ENCODE data around the gene PRKCA.

PRKCA gene

GRCh38 chr17:66811683-66812054 lies 509.3 kb downstream of the PRKCA start:
- no peak for DNase-seq (ENCODE audit: low read depth)

- DNase-seq (ENCODE audit: low read depth): no peak
Observed at GRCh38 chr17:66812571-66812970, 510.2 kb downstream of the PRKCA start.

GRCh38 chr17:66813296-66813695 lies 510.9 kb downstream of the PRKCA start:
- DNase-seq (ENCODE audit: low read depth): no peak

- no peak for DNase-seq (ENCODE audit: low read depth)
Observed at GRCh38 chr17:66814026-66814425, 511.6 kb downstream of the PRKCA start.

GRCh38 chr17:66814570-66814969 lies 512.2 kb downstream of the PRKCA start:
- DNase-seq (ENCODE audit: low read depth): no peak

- DNase-seq (ENCODE audit: low read depth): no peak
Observed at GRCh38 chr17:66817750-66818149, 515.3 kb downstream of the PRKCA start.

- DNase-seq (ENCODE audit: low read depth): no peak
Observed at GRCh38 chr17:66819466-66819865, 517.1 kb downstream of the PRKCA start.

- DNase-seq (ENCODE audit: low read depth): no peak
Observed at GRCh38 chr17:66822009-66822408, 519.6 kb downstream of the PRKCA start.

- DNase-seq (ENCODE audit: low read depth): no peak
Observed at GRCh38 chr17:66826856-66827255, 524.4 kb downstream of the PRKCA start.

- DNase-seq (ENCODE audit: low read depth): no peak
Observed at GRCh38 chr17:66829386-66829864, 527.0 kb downstream of the PRKCA start.

- no peak for DNase-seq (ENCODE audit: low read depth)
Observed at GRCh38 chr17:66829883-66830282, 527.5 kb downstream of the PRKCA start.

GRCh38 chr17:66830451-66830850 lies 528.0 kb downstream of the PRKCA start:
- DNase-seq (ENCODE audit: low read depth): no peak

- no peak for DNase-seq (ENCODE audit: low read depth)
Observed at GRCh38 chr17:66831383-66832210, 529.2 kb downstream of the PRKCA start.

GRCh38 chr17:66833201-66833600 lies 530.8 kb downstream of the PRKCA start:
- no peak for DNase-seq (ENCODE audit: low read depth)

GRCh38 chr17:66834426-66834918 lies 532.1 kb downstream of the PRKCA start:
- DNase-seq (ENCODE audit: low read depth): no peak

GRCh38 chr17:66834919-66835454 lies 532.6 kb downstream of the PRKCA start, which contains the start of gene CACNG5:
Gene CACNG5 (plus strand): TSS chr17:66835117. CDS start chr17:66877333, 42,216 bp downstream.
- DNase-seq (ENCODE audit: low read depth): no peak

- DNase-seq (ENCODE audit: low read depth): no peak
Observed at GRCh38 chr17:66835476-66835875, 533.1 kb downstream of the PRKCA start.

- DNase-seq (ENCODE audit: low read depth): no peak
Observed at GRCh38 chr17:66836063-66837005, 533.9 kb downstream of the PRKCA start.

GRCh38 chr17:66837226-66837625 lies 534.8 kb downstream of the PRKCA start:
- no peak for DNase-seq (ENCODE audit: low read depth)

- no peak for DNase-seq (ENCODE audit: low read depth)
Observed at GRCh38 chr17:66837885-66838665, 535.7 kb downstream of the PRKCA start.

- no peak for DNase-seq (ENCODE audit: low read depth)
Observed at GRCh38 chr17:66839616-66840015, 537.2 kb downstream of the PRKCA start.
